GM21528 (cell line): Measurements from ENCODE around the gene RALGAPA2.
"Not testable (repeated sequence)": the region's sequence is repeated elsewhere in the genome, so short reads cannot be mapped to it uniquely, and the experiment has no call there.

Source experiments
- ATAC-seq: cut with Tn5 transposase; IDR thresholded peaks from one replicate; pipeline ENCODE4 v1.9.1; 2021; ENCODE audit warnings: mild to moderate bottlenecking, moderate library complexity; ENCODE audit not compliant: unreplicated experiment, low FRiP score

RALGAPA2 gene

DNA sequence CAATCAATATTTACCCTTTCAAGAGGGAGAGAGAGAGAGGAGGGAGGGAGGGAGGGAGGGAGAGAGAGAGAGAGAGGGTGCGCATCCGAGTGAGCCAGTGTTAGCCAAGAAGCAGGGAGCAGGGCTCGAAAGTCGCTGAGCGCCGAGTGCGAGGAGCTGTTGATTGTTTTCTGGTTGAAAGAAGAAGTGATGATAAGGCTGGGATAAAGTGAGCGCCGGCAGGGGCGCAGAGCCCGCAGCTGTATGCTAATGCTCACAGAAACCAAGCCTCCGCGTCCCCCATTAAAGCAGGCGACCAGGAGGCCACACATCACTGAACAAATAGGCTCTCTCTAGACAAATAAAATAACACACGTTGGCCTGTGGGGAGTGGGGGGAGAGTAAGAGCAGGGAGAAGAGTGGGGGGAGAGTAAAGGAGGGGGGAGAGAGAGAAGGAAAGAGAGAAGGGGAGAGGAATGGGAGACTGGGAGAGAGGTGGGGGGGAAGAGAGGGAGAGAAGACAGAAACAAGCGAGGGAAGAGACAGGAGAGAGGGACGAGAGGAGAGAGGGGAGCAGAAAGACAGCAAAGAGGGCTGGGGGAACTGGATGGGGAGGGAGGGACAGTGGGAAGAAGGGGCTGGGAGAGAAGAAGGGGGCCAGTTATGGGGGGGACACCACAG lies 349.5 kb downstream of the RALGAPA2 start:
- ATAC-seq = no peak

DNA sequence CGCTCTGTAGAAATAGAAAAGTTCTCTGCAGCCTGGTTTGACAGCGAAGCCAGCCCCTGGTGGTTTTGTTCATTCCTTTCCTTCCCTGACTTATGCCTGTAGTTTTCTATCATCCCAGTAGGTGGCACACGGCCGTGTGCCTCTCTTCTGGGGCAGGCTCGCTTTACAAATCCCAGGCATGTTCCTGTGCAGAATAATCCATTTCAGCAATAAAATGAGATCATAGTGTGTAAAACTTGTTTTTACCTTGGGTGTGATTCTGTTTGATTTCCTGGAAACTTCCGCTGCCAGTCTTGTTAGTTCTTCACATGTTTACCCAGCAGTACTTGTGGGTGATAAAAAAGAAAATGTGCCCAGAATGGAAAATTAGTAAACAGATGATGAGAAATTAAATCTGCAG lies 352.0 kb downstream of the RALGAPA2 start:
- no peak for ATAC-seq

- ATAC-seq = no peak
Measured at GRCh38 chr20:20359628-20360027, 352.8 kb downstream of the RALGAPA2 start.

GRCh38 chr20:20358801-20359200 lies 353.6 kb downstream of the RALGAPA2 start:
- no peak for ATAC-seq

GRCh38 chr20:20355503-20355902 lies 356.9 kb downstream of the RALGAPA2 start:
- ATAC-seq = not testable (repeated sequence)

DNA sequence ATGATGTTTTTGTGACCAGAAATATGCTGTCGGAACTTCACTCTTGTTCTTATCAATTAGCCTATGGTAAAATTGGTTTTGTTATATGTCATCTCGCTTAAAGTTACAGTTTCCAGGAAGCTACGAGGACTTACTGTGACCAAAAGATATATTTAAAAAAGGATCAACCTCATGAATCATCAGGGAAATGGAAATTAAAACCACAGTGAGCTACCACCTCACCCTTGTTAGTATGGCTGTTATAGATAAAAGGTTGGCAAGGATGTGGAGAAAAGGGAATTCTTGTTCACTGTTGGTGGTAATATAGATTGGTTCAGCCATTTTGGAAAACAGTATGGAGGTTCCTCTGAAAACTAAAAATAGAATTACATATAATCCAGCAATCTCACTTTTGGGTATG lies 358.9 kb downstream of the RALGAPA2 start:
- no peak for ATAC-seq

GRCh38 chr20:20344476-20344875 lies 368.0 kb downstream of the RALGAPA2 start:
- no peak for ATAC-seq

DNA sequence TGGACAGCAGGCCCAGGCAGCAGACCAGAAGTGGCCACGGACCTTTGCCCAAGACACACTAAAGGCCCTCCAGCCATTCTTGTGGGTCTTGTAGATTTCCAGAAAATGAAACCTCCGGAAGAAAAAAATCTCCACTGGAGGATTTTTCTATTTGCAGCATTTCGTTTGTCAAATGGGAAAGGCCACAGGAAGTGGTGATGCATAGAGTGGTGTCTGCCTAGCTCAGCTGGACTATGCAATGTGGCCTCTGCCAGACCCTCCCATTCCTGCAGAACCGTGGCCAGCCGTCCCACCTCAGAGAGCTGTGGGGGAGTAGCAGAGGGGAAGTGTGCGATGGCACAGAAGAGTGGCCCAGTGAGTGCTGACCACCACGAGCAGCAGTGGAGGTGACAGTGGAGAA lies 368.5 kb downstream of the RALGAPA2 start:
- no peak for ATAC-seq
